Body of pancreas (tissue), 4 donors: ENCODE data around the gene RPL9.

Experiments
- CTCF ChIP-seq, 7 experiments: fragments of 450-650 bp in 4 of 7; fragments of 200-600 bp in 3 of 7; sonication (generic) in 3 of 7; IDR thresholded peaks; one replicate each; pipeline ENCODE4 v1.5.1; 2016 to 2019; ENCODE audit warnings: antibody characterized with exemption in 7 of 7
- POLR2A ChIP-seq, 3 donors: fragments of 450-650 bp; IDR thresholded peaks; one replicate each; pipeline ENCODE4 v1.6.1; 2016; ENCODE audit warnings: antibody characterized with exemption in 3 of 3, mild to moderate bottlenecking in 2 of 3

- TF ChIP-seq CTCF (IDR thresholded peaks at IDR 0.05) (no peak), POLR2A (IDR thresholded peaks at IDR 0.05) (no peak)
Measured at GRCh38 chr4:39498727-39499020, 40.0 kb upstream of the RPL9 start.
